Neural cell (in vitro differentiated cells): ENCODE data around the gene FBXW8.

Experiments used
- CTCF ChIP-seq: fragments of 450-650 bp; IDR thresholded peaks from 2 replicates; pipeline ENCODE4 v1.5.1; 2014; ENCODE audit warnings: antibody characterized with exemption, mild to moderate bottlenecking, moderate library complexity; ENCODE audit not compliant: poor library complexity, severe bottlenecking
- EP300 ChIP-seq: fragments of 450-650 bp; conservative IDR thresholded peaks from 2 replicates; pipeline ENCODE4 v1.6.1; 2014; ENCODE audit warnings: antibody characterized with exemption, mild to moderate bottlenecking, moderate library complexity; ENCODE audit not compliant: poor library complexity, severe bottlenecking
- EZH2 ChIP-seq: fragments of 200-600, 300-800 bp; shearing (Covaris generic), sonication (generic); IDR thresholded peaks from 2 replicates; pipeline ENCODE4 v1.6.1; 2014; ENCODE audit warnings: antibody characterized with exemption, low read length, borderline replicate concordance, mild to moderate bottlenecking; ENCODE audit not compliant: insufficient read depth, poor library complexity, severe bottlenecking
- POLR2AphosphoS5 ChIP-seq: IDR thresholded peaks from 2 replicates; pipeline ENCODE4 v1.6.1; 2012
- RAD21 ChIP-seq: fragments of 450-650 bp; conservative IDR thresholded peaks from 2 replicates; pipeline ENCODE4 v1.6.1; 2014; ENCODE audit warnings: antibody characterized with exemption, mild to moderate bottlenecking, moderate library complexity
- REST ChIP-seq: IDR thresholded peaks from 2 replicates; pipeline ENCODE4 v1.6.1; 2012; ENCODE audit warnings: borderline replicate concordance
- SMC3 ChIP-seq: fragments of 450-650 bp; conservative IDR thresholded peaks from 2 replicates; pipeline ENCODE4 v1.6.1; 2014; ENCODE audit warnings: antibody characterized with exemption, mild to moderate bottlenecking, moderate library complexity; ENCODE audit not compliant: poor library complexity
- TAF1 ChIP-seq: IDR thresholded peaks from 2 replicates; pipeline ENCODE4 v1.6.1; 2012; ENCODE audit warnings: low read depth

GRCh38 chr12:117044311-117044710 lies 133.6 kb downstream of the FBXW8 start:
- TF ChIP-seq CTCF (no peak), EZH2 (no peak), REST (no peak), SMC3 (no peak), EP300 (no peak), POLR2AphosphoS5 (no peak), TAF1 (no peak), RAD21 (no peak)
